MCF 10A (cell line): Measurements from ENCODE around the gene BNC1. TPM values are rescaled to one million over a fixed set of nuclear protein-coding genes. Genes with fewer than 3 reads are reported as not detected.

Source experiments
- BruUV-seq: library from RNA; stranded (reverse); fragments of 400-500 nt; replicated peaks from 2 replicates; lab custom pipeline; 2021; lab: Mats Ljungman, UMichigan
- CTCF ChIA-PET: fragments of 300-600 bp; sonication (Branson Sonifier 250); formaldehyde crosslinking; extraction: SDS; loops from one replicate; lab custom pipeline; 2021; ENCODE audit warnings: antibody characterized with exemption, inconsistent platforms; lab: Yijun Ruan, JAX
- POLR2A ChIA-PET: fragments of 300-600, 350-650 bp; sonication (Branson Sonifier 250); formaldehyde crosslinking; extraction: SDS; loops from one replicate; lab custom pipeline; 2020; ENCODE audit warnings: antibody characterized with exemption, inconsistent platforms; lab: Yijun Ruan, JAX
- DNase-seq: peaks from one replicate; pipeline ENCODE4 v3.0.0-alpha.2; 2018; ENCODE audit not compliant: unreplicated experiment
- H3K27ac Mint-ChIP-seq: one replicate; pipeline ENCODE4 v1.8.0; 2022; ENCODE audit warnings: mild to moderate bottlenecking, low read depth, mixed read lengths; ENCODE audit not compliant: unreplicated experiment
- H3K27me3 Mint-ChIP-seq: one replicate; pipeline ENCODE4 v1.8.0; 2022; ENCODE audit warnings: mixed read lengths; ENCODE audit not compliant: insufficient read depth, unreplicated experiment
- H3K36me3 Mint-ChIP-seq: one replicate; pipeline ENCODE4 v1.8.0; 2022; ENCODE audit warnings: mild to moderate bottlenecking, moderate library complexity, mixed read lengths; ENCODE audit not compliant: insufficient read depth, unreplicated experiment
- H3K4me1 Mint-ChIP-seq: one replicate; pipeline ENCODE4 v1.8.0; 2022; ENCODE audit warnings: mixed read lengths; ENCODE audit not compliant: insufficient read depth, unreplicated experiment
- H3K4me3 Mint-ChIP-seq: one replicate; pipeline ENCODE4 v1.8.0; 2022; ENCODE audit warnings: mild to moderate bottlenecking, moderate library complexity, mixed read lengths; ENCODE audit not compliant: unreplicated experiment
- H3K9me3 Mint-ChIP-seq: one replicate; pipeline ENCODE4 v1.8.0; 2022; ENCODE audit warnings: mixed read lengths; ENCODE audit not compliant: unreplicated experiment
- CTCF ChIP-seq: fragments of 200-600 bp; IDR thresholded peaks from one replicate; pipeline ENCODE4 v1.8.0; 2022; ENCODE audit warnings: antibody characterized with exemption, mild to moderate bottlenecking; ENCODE audit not compliant: unreplicated experiment
- intact Hi-C: fragments of 100-400 bp; cut with micrococcal nuclease; formaldehyde crosslinking; loops from 2 replicates; pipeline ENCODE4 v1.14.1; 2022
- total RNA-seq: library from RNA; stranded (reverse); gene quantifications from 2 replicates; pipeline ENCODE4 v1.2.3, GENCODE V29; 2022

BNC1 gene
- total RNA-seq, 1 experiment from 2014 or later, result 93.5 TPM

- DNase-seq, result peak; percentile 37
Observed at GRCh38 chr15:83299462-83299861, 15.0 kb upstream of the BNC1 start.

DNA sequence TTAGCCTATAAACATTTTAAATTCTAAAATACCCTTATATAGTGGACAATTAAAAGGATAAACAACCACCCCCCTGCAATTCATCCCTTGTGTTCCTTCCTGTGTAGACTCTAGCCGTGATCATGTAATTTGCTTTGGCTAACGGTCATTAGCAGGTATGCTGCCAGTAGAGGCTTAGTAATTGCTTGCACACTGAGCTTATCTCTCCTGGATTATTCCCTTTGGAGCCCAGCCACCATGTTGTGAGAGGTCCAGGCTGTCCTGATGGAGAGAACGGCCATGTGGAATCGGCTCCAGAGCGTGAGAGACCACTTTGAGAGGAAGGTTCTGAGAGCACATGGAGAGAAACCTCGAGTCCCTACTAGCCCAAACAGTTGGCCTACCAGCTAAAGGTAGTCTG lies 11.0 kb upstream of the BNC1 start:
- H3K27ac Mint-ChIP-seq, result no peak overlapping the region
- no peak for DNase-seq
- H3K27me3 Mint-ChIP-seq, result no peaks in the 10 kb centered on the region
- TF ChIP-seq CTCF, result no peak
- intact Hi-C loops, result no loop called here
- POLR2A ChIA-PET, result no interaction called here
- peaks cover 14% of the 10 kb centered on the region for H3K4me1 Mint-ChIP-seq
- no peak overlapping the region for H3K4me3 Mint-ChIP-seq
- no TSS peak for BruUV-seq
- H3K36me3 Mint-ChIP-seq, result no peaks in the 10 kb centered on the region
- H3K9me3 Mint-ChIP-seq, result no peaks in the 10 kb centered on the region
- CTCF ChIA-PET, result no interaction called here

More at GRCh38 chr15:83299462-83299861, 15.0 kb upstream of the BNC1 start:
- Mint-ChIP-seq H3K4me1 (peaks cover 9% of the 10 kb centered on the region), H3K4me3 (no peak overlapping the region), H3K27ac (no peak overlapping the region), H3K9me3 (peaks cover 7% of the 10 kb centered on the region), H3K36me3 (no peaks in the 10 kb centered on the region), H3K27me3 (no peaks in the 10 kb centered on the region)
- BruUV-seq, result no TSS peak
- intact Hi-C loops, result no loop called here
- ChIA-PET CTCF (no interaction called here), POLR2A (interaction anchor here (0.6 to 3.1 kb wide), 5 partner anchors 9 to 118 kb away, joined by 3 to 14 read pairs (median 4); no protein-coding TSS in a partner anchor)
- no peak for TF ChIP-seq CTCF

GRCh38 chr15:83293201-83293600 lies 8.7 kb upstream of the BNC1 start:
- intact Hi-C loops, result no loop called here
- ChIA-PET CTCF (interaction anchor here (1.1 to 1.7 kb wide), 3 partner anchors 12 to 87 kb away, joined by 3 to 6 read pairs (median 6); no protein-coding TSS in a partner anchor), POLR2A (interaction anchor here (1.0 to 11.4 kb wide), 4 partner anchors 10 to 72 kb away, joined by 3 to 269 read pairs (median 8); partner anchors contain the start of gene BNC1)
- Mint-ChIP-seq H3K9me3 (no peaks in the 10 kb centered on the region), H3K36me3 (no peaks in the 10 kb centered on the region), H3K27me3 (no peaks in the 10 kb centered on the region), H3K4me1 (peaks cover 30% of the 10 kb centered on the region), H3K4me3 (no peak overlapping the region), H3K27ac (no peak overlapping the region)
- no TSS peak for BruUV-seq
- no peak for TF ChIP-seq CTCF
- no peak for DNase-seq

DNA sequence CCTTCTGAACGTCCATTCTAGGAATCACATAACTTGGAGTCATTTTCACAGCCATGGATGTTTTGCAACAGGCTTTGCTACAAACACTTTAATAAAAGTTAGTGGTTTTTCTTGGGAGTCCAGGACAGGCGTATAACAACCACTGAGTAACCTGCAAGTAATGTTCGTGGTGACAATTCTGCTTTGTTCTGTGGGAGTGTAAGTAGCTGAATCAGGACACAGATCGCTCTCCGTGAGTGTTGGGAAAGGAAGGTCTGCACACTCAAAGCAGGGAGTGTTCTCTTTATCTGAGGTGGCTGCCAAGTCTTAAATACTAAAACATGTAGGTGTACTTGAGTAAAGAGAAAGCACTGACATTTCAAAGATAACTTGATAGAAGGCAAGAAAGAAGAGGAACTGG lies 7.9 kb upstream of the BNC1 start:
- H3K9me3 Mint-ChIP-seq, result no peaks in the 10 kb centered on the region
- CTCF ChIA-PET, result interaction anchor here (0.5 to 1.7 kb wide), 2 partner anchors 16 to 88 kb away, joined by 5 to 6 read pairs; no protein-coding TSS in a partner anchor
- peaks cover 39% of the 10 kb centered on the region for H3K4me1 Mint-ChIP-seq
- no peak for TF ChIP-seq CTCF
- H3K27ac Mint-ChIP-seq, result peak overlapping the region; percentile 80
- no TSS peak for BruUV-seq
- intact Hi-C loops, result no loop called here
- H3K36me3 Mint-ChIP-seq, result no peaks in the 10 kb centered on the region
- POLR2A ChIA-PET, result interaction anchor here (1.0 to 11.4 kb wide), 11 partner anchors 9 to 88 kb away, joined by 3 to 269 read pairs (median 5); partner anchors contain the start of gene BNC1
- peak overlapping the region; percentile 32 for H3K4me3 Mint-ChIP-seq
- H3K27me3 Mint-ChIP-seq, result no peaks in the 10 kb centered on the region
- no peak for DNase-seq
